WTC11 (cell line): ENCODE measurements around the gene HNRNPUL1. TPM values are rescaled to one million over a fixed set of nuclear protein-coding genes. Genes with fewer than 3 reads are reported as not detected.
A peak's percentile ranks its signal among the peaks of the same experiment; 100 is the strongest.

Experiments used
- ATAC-seq: fragments of 200-7000 bp; cut with Tn5 transposase; 2 replicates; pipeline ENCODE4 v1.10.0; 2021; ENCODE audit warnings: mild to moderate bottlenecking, moderate library complexity
- CTCF ChIA-PET: fragments of 300-600 bp; sonication (Branson Sonifier 250); formaldehyde crosslinking; loops from one replicate; lab custom pipeline; 2021; ENCODE audit warnings: antibody characterized with exemption; lab: Charles Lee
- POLR2A ChIA-PET: fragments of 350-600 bp; sonication (Branson Sonifier 250); formaldehyde crosslinking; loops from one replicate; lab custom pipeline; 2021; ENCODE audit warnings: antibody characterized with exemption; lab: Charles Lee
- DNase-seq: peaks from one replicate; pipeline ENCODE4 v3.0.0; 2021; ENCODE audit warnings: low spot score
- H3K27ac Mint-ChIP-seq: 2 replicates; pipeline ENCODE4 v1.8.0; 2021; ENCODE audit warnings: mixed read lengths
- H3K27me3 Mint-ChIP-seq: 2 replicates; pipeline ENCODE4 v1.8.0; 2021; ENCODE audit warnings: low read depth, mild to moderate bottlenecking, moderate library complexity, mixed read lengths
- H3K36me3 Mint-ChIP-seq: 2 replicates; pipeline ENCODE4 v1.8.0; 2021; ENCODE audit warnings: mixed read lengths
- H3K4me1 Mint-ChIP-seq: 2 replicates; pipeline ENCODE4 v1.8.0; 2022; ENCODE audit warnings: mixed read lengths
- H3K4me3 Mint-ChIP-seq: 2 replicates; pipeline ENCODE4 v1.8.0; 2021; ENCODE audit warnings: mild to moderate bottlenecking, moderate library complexity, mixed read lengths
- H3K9me3 Mint-ChIP-seq: 2 replicates; pipeline ENCODE4 v1.8.0; 2021; ENCODE audit warnings: mixed read lengths
- AFF4 ChIP-seq: sonication (generic); formaldehyde crosslinking; IDR thresholded peaks from 2 replicates; pipeline ENCODE4 v1.8.1; 2023; ENCODE audit warnings: mild to moderate bottlenecking, missing genetic modification reagents, borderline replicate concordance
- E2F5 ChIP-seq: sonication (generic); formaldehyde crosslinking; IDR thresholded peaks from 2 replicates; pipeline ENCODE4 v1.8.1; 2022; ENCODE audit warnings: mild to moderate bottlenecking, moderate library complexity, missing genetic modification reagents
- ELF4 ChIP-seq: sonication (generic); formaldehyde crosslinking; IDR thresholded peaks from 2 replicates; pipeline ENCODE4 v1.8.1; 2022; ENCODE audit warnings: low read depth, mild to moderate bottlenecking, moderate library complexity, missing genetic modification reagents
- FOXJ3 ChIP-seq: sonication (generic); formaldehyde crosslinking; IDR thresholded peaks from 2 replicates; pipeline ENCODE4 v1.9.0; 2021; ENCODE audit warnings: missing genetic modification reagents, mild to moderate bottlenecking, borderline replicate concordance
- GABPB1 ChIP-seq: sonication (generic); formaldehyde crosslinking; IDR thresholded peaks from 2 replicates; pipeline ENCODE4 v1.8.1; 2023; ENCODE audit warnings: mild to moderate bottlenecking, missing genetic modification reagents
- HMGXB4 ChIP-seq: sonication (generic); formaldehyde crosslinking; IDR thresholded peaks from 2 replicates; pipeline ENCODE4 v1.8.1; 2023; ENCODE audit warnings: mild to moderate bottlenecking, moderate library complexity, missing genetic modification reagents
- JAZF1 ChIP-seq: fragments of 250-450 bp; sonication (Bioruptor Pico); IDR thresholded peaks from 2 replicates; pipeline ENCODE4 v1.9.0; 2021; ENCODE audit warnings: moderate library complexity, mild to moderate bottlenecking, inconsistent platforms
- MXD4 ChIP-seq: fragments of 250-450 bp; sonication (Bioruptor Pico); IDR thresholded peaks from 2 replicates; pipeline ENCODE4 v1.8.0; 2021; ENCODE audit warnings: mild to moderate bottlenecking, moderate library complexity, borderline replicate concordance
- NFE2L1 ChIP-seq: sonication (generic); formaldehyde crosslinking; IDR thresholded peaks from 2 replicates; pipeline ENCODE4 v1.8.1; 2023; ENCODE audit warnings: missing genetic modification reagents
- NR2C2 ChIP-seq: sonication (generic); formaldehyde crosslinking; IDR thresholded peaks from 2 replicates; pipeline ENCODE4 v1.8.0; 2022; ENCODE audit warnings: mild to moderate bottlenecking, missing genetic modification reagents
- SMAD3 ChIP-seq: sonication (generic); formaldehyde crosslinking; IDR thresholded peaks from 2 replicates; pipeline ENCODE4 v1.8.0; 2022; ENCODE audit warnings: missing genetic modification reagents, mild to moderate bottlenecking, borderline replicate concordance
- SP1 ChIP-seq: sonication (generic); formaldehyde crosslinking; conservative IDR thresholded peaks from 2 replicates; pipeline ENCODE4 v1.8.1; 2022; ENCODE audit warnings: missing genetic modification reagents
- TCF7 ChIP-seq: sonication (generic); formaldehyde crosslinking; IDR thresholded peaks from 2 replicates; pipeline ENCODE4 v1.8.0; 2022; ENCODE audit warnings: mild to moderate bottlenecking, low read depth, missing genetic modification reagents, moderate library complexity
- TEAD1 ChIP-seq: sonication (generic); formaldehyde crosslinking; IDR thresholded peaks from 2 replicates; pipeline ENCODE4 v1.8.0; 2022; ENCODE audit warnings: mild to moderate bottlenecking, missing genetic modification reagents
- TEAD4 ChIP-seq: sonication (generic); formaldehyde crosslinking; IDR thresholded peaks from 2 replicates; pipeline ENCODE4 v1.8.0; 2022; ENCODE audit warnings: mild to moderate bottlenecking, missing genetic modification reagents
- ZNF219 ChIP-seq: sonication (generic); formaldehyde crosslinking; IDR thresholded peaks from 2 replicates; pipeline ENCODE4 v1.8.0; 2023; ENCODE audit warnings: missing genetic modification reagents, mild to moderate bottlenecking, borderline replicate concordance
- ZNF232 ChIP-seq: sonication (generic); formaldehyde crosslinking; IDR thresholded peaks from 2 replicates; pipeline ENCODE4 v1.8.0; 2022; ENCODE audit warnings: mild to moderate bottlenecking, missing genetic modification reagents
- ZNF396 ChIP-seq: fragments of 250-450 bp; sonication (Bioruptor Pico); IDR thresholded peaks from 2 replicates; pipeline ENCODE4 v1.8.0; 2021; ENCODE audit warnings: mild to moderate bottlenecking, moderate library complexity, borderline replicate concordance
- ZNF423 ChIP-seq: fragments of 250-450 bp; sonication (Bioruptor Pico); IDR thresholded peaks from 2 replicates; pipeline ENCODE4 v2.1.2; 2022; ENCODE audit warnings: mild to moderate bottlenecking, moderate library complexity
- total RNA-seq: library from RNA; stranded (reverse); gene quantifications from 3 replicates; pipeline ENCODE4 v1.2.3, GENCODE V29; 2021
- TF ChIP-seq, protein P1 (sequence below): sonication (generic); formaldehyde crosslinking; IDR thresholded peaks from 2 replicates; pipeline ENCODE4 v1.8.0; 2022; ENCODE audit warnings: missing genetic modification reagents

HNRNPUL1 gene
- total RNA-seq, 1 experiment from 2014 or later: 282 TPM

DNA sequence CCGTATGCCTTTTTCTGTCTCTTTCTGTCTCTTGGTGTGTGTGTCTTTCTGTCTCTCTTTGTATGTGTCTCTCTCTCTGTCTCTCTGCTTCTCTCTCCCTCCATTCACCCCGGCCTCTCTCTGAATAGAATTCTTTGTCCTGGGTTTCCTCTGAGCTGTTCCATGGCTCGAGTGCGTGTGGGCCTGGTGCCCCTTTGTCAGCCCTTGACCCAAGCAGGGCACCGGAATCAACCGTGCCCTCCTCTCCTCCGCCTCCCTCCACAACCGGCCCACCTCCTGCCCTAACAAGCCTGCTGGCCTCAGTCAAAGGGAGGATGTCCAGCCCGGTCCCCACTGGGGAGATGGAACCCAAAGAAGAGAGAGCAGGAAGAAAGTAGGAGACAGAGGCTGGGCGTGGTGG is 41.9 kb upstream of the HNRNPUL1 start:
- Mint-ChIP-seq H3K27ac (peak overlapping the region; percentile 32; the same call in 1 of the 2 replicates), H3K36me3 (peaks cover 9% of the 10 kb centered on the region), H3K4me3 (no peak overlapping the region), H3K9me3 (no peaks in the 10 kb centered on the region), H3K4me1 (peaks cover 58% of the 10 kb centered on the region), H3K27me3 (no peaks in the 10 kb centered on the region)
- POLR2A ChIA-PET: no interaction called here
- TF ChIP-seq GABPB1 (no peak), E2F5 (CRISPR knock-in tag) (no peak), ZNF219 (CRISPR knock-in tag) (no peak), ZNF396 (CRISPR knock-in tag) (no peak), ZNF423 (CRISPR knock-in tag) (no peak)
- CTCF ChIA-PET: no interaction called here
- DNase-seq: no peak
- ATAC-seq: no peak

DNA sequence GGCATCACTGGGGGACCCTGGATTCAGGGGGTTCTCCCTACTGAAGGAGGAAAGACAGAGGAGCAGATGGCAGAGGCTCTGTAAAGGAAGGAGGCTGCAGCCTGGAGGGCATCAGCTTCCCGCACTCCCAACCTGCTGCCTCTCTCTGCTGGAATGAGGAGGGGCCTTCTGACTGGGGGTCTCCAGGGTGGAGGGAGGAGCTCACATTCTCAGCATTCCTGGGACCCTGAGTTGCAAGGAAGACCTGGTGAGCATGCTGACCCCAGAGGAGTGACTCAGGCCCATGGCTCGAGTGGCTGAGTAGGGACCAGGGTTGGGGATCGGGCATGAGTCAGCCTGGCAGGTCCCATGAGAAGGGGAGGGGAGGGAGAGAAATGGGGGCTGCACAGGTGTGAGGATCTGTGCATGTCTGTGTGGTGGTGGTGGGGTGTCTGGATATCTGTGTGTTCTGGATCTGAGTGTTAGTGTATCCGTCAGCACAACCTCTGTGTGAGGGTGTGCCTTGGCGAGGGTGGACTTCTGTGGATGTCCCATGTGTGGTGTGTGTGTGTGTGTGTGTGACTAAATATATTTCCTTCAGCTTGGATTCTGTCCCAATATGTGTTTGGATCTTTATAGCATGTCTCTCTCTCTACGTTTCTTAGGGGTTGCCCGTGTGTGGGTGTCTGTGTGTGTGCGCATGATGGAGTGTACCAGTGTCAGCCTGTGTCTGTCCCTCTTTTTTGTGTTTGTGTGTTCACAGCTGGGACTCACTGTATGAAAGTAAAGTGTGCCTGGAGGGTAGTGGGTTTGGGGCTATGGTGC is 40.5 kb upstream of the HNRNPUL1 start:
- Mint-ChIP-seq H3K4me3 (peak overlapping the region; percentile 1; the same call in 1 of the 2 replicates), H3K27me3 (no peaks in the 10 kb centered on the region), H3K9me3 (no peaks in the 10 kb centered on the region), H3K4me1 (peaks cover 47% of the 10 kb centered on the region), H3K27ac (peak overlapping the region; percentile 77), H3K36me3 (peaks cover 9% of the 10 kb centered on the region)
- TF ChIP-seq AFF4 (CRISPR knock-in tag): no peak
- TF ChIP-seq, protein P1, sequence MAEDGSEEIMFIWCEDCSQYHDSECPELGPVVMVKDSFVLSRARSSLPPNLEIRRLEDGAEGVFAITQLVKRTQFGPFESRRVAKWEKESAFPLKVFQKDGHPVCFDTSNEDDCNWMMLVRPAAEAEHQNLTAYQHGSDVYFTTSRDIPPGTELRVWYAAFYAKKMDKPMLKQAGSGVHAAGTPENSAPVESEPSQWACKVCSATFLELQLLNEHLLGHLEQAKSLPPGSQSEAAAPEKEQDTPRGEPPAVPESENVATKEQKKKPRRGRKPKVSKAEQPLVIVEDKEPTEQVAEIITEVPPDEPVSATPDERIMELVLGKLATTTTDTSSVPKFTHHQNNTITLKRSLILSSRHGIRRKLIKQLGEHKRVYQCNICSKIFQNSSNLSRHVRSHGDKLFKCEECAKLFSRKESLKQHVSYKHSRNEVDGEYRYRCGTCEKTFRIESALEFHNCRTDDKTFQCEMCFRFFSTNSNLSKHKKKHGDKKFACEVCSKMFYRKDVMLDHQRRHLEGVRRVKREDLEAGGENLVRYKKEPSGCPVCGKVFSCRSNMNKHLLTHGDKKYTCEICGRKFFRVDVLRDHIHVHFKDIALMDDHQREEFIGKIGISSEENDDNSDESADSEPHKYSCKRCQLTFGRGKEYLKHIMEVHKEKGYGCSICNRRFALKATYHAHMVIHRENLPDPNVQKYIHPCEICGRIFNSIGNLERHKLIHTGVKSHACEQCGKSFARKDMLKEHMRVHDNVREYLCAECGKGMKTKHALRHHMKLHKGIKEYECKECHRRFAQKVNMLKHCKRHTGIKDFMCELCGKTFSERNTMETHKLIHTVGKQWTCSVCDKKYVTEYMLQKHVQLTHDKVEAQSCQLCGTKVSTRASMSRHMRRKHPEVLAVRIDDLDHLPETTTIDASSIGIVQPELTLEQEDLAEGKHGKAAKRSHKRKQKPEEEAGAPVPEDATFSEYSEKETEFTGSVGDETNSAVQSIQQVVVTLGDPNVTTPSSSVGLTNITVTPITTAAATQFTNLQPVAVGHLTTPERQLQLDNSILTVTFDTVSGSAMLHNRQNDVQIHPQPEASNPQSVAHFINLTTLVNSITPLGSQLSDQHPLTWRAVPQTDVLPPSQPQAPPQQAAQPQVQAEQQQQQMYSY: peak; percentile 92
- no peak for TF ChIP-seq SP1
- TF ChIP-seq ZNF219 (CRISPR knock-in tag): no peak
- no peak for TF ChIP-seq NR2C2 (CRISPR knock-in tag)
- TF ChIP-seq JAZF1 (CRISPR knock-in tag): no peak
- TF ChIP-seq NFE2L1 (CRISPR knock-in tag): no peak
- no peak for TF ChIP-seq MXD4
- TF ChIP-seq ELF4 (CRISPR knock-in tag): no peak
- TF ChIP-seq FOXJ3: no peak
- TF ChIP-seq HMGXB4: no peak
- no peak for TF ChIP-seq SMAD3 (CRISPR knock-in tag)
- TF ChIP-seq TCF7 (CRISPR knock-in tag): no peak
- peak; percentile 94 for TF ChIP-seq TEAD4 (CRISPR knock-in tag)
- peak; percentile 75; the same call in 1 of the 2 replicates for TF ChIP-seq TEAD1
- TF ChIP-seq ZNF232 (CRISPR knock-in tag): no peak
- DNase-seq (peak; percentile 65), ATAC-seq (peak; percentile 26)
- POLR2A ChIA-PET: interaction anchor here (1.0 kb wide), 1 partner anchor 41 kb away, joined by 3 read pairs; no protein-coding TSS in a partner anchor
- CTCF ChIA-PET: interaction anchor here (0.7 to 1.4 kb wide), 2 partner anchors 20 to 39 kb away, joined by 3 read pairs; no protein-coding TSS in a partner anchor
